ENCODE measurements around the gene CUL4A. TPM values are rescaled to one million over a fixed set of nuclear protein-coding genes. Genes with fewer than 3 reads are reported as not detected.
"Not testable (repeated sequence)": the region's sequence is repeated elsewhere in the genome, so short reads cannot be mapped to it uniquely, and the experiment has no call there.

The CUL4A gene
- total RNA-seq, 1 donor from 2014 or later, result 122 TPM

DNA sequence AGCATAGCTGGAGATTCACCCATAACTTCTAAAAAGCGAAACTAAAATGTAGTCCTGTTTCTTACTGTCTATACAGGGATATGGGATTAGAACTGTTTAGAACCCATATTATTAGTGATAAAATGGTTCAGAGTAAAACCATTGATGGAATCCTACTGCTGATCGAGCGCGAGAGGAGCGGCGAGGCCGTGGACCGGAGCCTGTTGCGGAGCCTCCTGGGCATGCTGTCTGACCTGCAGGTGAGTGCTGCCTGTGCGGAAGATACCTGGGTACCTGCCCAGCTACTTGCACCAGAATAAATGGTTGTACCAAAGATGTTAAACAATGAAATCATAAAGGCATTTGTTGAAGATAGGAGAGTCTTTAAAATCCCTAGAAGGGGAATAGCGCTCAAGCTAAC lies 23.7 kb downstream of the CUL4A start:
- intact Hi-C loops (cut with micrococcal nuclease), result no loop called here
- Histone ChIP-seq H3K9me3 (replicated peaks) (no peaks in the 10 kb centered on the region), H3K27me3 (ENCODE audit: low read depth) (no peaks in the 10 kb centered on the region), H3K4me3 (no peak overlapping the region), H3K27ac (replicated peaks) (no peak overlapping the region), H3K36me3 (peaks cover 86% of the 10 kb centered on the region), H3K4me1 (peaks cover 5% of the 10 kb centered on the region)
- no peak for DNase-seq
- TF ChIP-seq, protein P1, sequence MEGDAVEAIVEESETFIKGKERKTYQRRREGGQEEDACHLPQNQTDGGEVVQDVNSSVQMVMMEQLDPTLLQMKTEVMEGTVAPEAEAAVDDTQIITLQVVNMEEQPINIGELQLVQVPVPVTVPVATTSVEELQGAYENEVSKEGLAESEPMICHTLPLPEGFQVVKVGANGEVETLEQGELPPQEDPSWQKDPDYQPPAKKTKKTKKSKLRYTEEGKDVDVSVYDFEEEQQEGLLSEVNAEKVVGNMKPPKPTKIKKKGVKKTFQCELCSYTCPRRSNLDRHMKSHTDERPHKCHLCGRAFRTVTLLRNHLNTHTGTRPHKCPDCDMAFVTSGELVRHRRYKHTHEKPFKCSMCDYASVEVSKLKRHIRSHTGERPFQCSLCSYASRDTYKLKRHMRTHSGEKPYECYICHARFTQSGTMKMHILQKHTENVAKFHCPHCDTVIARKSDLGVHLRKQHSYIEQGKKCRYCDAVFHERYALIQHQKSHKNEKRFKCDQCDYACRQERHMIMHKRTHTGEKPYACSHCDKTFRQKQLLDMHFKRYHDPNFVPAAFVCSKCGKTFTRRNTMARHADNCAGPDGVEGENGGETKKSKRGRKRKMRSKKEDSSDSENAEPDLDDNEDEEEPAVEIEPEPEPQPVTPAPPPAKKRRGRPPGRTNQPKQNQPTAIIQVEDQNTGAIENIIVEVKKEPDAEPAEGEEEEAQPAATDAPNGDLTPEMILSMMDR (IDR thresholded peaks at IDR 0.05; ENCODE audit: borderline replicate concordance), result no peak

DNA sequence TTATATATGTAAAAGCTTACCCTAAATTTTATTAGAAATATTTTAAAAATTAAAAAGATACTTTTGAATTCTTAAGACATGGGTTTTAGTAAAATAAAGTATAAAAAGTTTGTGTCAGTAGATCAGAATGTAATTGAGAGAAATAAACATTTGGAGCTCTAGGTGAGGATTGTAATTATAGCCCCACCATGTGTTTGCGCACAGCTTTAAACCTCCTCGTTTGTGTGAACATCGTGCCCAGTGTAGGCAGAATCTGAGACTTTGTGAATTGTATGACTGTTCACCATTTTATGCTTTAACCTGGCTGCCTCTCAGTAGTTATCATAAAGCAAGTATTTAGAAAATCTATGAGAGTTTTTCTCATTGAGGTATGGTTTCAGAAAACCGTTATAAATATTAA lies 29.1 kb downstream of the CUL4A start:
- DNase-seq, result no peak
- H3K9me3 ChIP-seq (replicated peaks), result no peaks in the 10 kb centered on the region
- peaks cover 99% of the 10 kb centered on the region for H3K36me3 ChIP-seq
- H3K27ac ChIP-seq (replicated peaks), result no peak overlapping the region
- no peaks in the 10 kb centered on the region for H3K27me3 ChIP-seq (ENCODE audit: low read depth)
- no peaks in the 10 kb centered on the region for H3K4me1 ChIP-seq
- TF ChIP-seq, protein P1 (IDR thresholded peaks at IDR 0.05; ENCODE audit: borderline replicate concordance), result no peak
- H3K4me3 ChIP-seq, result no peak overlapping the region
- intact Hi-C loops (cut with micrococcal nuclease), result no loop called here

DNA sequence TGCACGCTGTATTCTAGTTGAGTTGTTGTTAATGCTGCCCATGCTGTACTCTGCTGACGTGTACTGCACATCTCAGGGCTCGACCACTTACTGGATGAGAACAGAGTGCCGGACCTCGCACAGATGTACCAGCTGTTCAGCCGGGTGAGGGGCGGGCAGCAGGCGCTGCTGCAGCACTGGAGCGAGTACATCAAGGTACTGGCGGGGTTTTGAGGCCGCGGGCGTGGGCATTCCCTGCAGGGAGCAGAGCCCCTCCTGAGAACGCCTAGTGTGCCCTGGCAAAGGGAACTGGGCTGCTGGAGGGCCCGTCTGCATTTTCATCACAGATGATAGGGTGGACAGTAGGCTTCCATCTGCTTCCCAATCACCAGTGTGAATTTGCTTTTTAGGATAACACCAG lies 29.9 kb downstream of the CUL4A start:
- no peaks in the 10 kb centered on the region for H3K27me3 ChIP-seq (ENCODE audit: low read depth)
- H3K36me3 ChIP-seq, result peaks cover 99% of the 10 kb centered on the region
- TF ChIP-seq, protein P1 (IDR thresholded peaks at IDR 0.05; ENCODE audit: borderline replicate concordance), result no peak
- no peak for DNase-seq
- no peaks in the 10 kb centered on the region for H3K4me1 ChIP-seq
- H3K4me3 ChIP-seq, result no peak overlapping the region
- H3K27ac ChIP-seq (replicated peaks), result no peak overlapping the region
- intact Hi-C loops (cut with micrococcal nuclease), result no loop called here
- no peaks in the 10 kb centered on the region for H3K9me3 ChIP-seq (replicated peaks)

DNA sequence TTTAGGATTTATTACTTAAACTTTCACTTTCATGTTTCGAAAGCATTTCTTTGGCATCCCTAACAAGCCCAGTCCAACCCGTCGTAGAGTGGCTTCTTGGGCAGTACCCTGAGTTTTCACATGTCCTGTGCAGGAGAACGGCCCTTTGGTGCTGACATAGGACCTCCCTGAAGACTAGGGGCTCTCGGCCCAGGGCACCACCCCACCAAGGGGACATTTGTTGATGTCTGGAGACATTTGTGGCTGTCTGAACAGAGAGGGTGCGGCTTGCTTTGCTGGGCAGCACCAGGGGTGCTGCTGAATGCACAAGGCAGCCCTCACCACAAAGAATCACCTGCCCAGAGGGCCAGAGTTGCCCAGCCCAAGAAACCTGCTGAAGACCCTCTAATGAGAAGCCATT lies 30.6 kb downstream of the CUL4A start:
- Histone ChIP-seq H3K4me1 (no peaks in the 10 kb centered on the region), H3K4me3 (no peak overlapping the region), H3K27me3 (ENCODE audit: low read depth) (no peaks in the 10 kb centered on the region), H3K27ac (replicated peaks) (no peak overlapping the region), H3K36me3 (peaks cover 99% of the 10 kb centered on the region), H3K9me3 (replicated peaks) (no peaks in the 10 kb centered on the region)
- TF ChIP-seq, protein P1 (IDR thresholded peaks at IDR 0.05; ENCODE audit: borderline replicate concordance), result no peak
- intact Hi-C loops (cut with micrococcal nuclease), result no loop called here
- DNase-seq, result no peak

DNA sequence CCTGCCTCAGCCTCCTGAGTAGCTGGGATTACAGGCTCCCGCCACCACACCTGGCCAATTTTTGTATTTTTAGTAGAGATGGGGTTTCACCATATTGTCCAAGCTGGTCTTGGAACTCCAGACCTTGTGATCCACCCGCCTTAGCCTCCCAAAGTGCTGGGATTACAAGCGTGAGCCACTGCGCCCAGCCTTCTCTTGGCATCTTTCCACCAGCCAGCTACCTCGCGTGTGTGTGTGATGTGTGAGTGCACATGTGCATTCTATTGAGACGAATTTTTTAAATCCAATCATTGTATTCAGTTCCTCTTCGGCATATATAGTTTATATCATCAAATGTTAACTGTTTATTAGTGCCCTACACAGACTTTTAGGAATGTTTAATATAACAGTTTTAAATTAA lies 32.2 kb downstream of the CUL4A start:
- H3K27ac ChIP-seq (replicated peaks); H3K4me3 ChIP-seq; DNase-seq; H3K9me3 ChIP-seq (replicated peaks); H3K4me1 ChIP-seq; H3K27me3 ChIP-seq (ENCODE audit: low read depth); intact Hi-C loops (cut with micrococcal nuclease): not testable (repeated sequence)
- H3K36me3 ChIP-seq, result peaks cover 99% of the 10 kb centered on the region

DNA sequence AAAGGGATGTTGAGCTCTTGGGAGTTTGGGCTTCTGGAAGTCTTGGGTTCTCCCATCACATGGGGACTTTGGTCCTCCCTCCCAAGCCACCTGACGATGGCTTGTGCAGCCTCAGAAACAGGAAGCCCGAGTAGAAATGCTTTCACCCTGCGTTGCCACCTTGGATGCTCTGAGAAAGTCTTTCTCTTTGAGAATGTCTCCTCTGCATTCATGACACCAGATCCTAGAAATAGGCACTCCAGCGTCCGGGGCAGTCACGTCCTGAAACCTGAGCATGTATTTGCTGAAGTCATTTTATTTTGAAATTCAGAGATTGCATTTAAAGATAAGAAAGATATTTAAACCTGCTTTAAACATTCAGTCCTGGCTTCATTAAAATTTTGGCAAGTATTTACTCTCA lies 34.4 kb downstream of the CUL4A start:
- Histone ChIP-seq H3K4me3 (no peak overlapping the region), H3K27ac (replicated peaks) (no peak overlapping the region), H3K4me1 (no peaks in the 10 kb centered on the region), H3K27me3 (ENCODE audit: low read depth) (no peaks in the 10 kb centered on the region), H3K36me3 (peaks cover 99% of the 10 kb centered on the region), H3K9me3 (replicated peaks) (no peaks in the 10 kb centered on the region)
- intact Hi-C loops (cut with micrococcal nuclease), result no loop called here
- DNase-seq, result no peak
- TF ChIP-seq, protein P1 (IDR thresholded peaks at IDR 0.05; ENCODE audit: borderline replicate concordance), result no peak

All from left ventricle myocardium inferior (tissue), 1 donor.